COR-L47 (cell line): ENCODE data around the gene GIMAP7.
"Not testable (repeated sequence)": the region's sequence is repeated elsewhere in the genome, so short reads cannot be mapped to it uniquely, and the experiment has no call there.

ENCODE experiments used
- DNase-seq: peaks from one replicate; lab custom pipeline; 2025; lab: John Stamatoyannopoulos, UW

The GIMAP7 gene

DNA sequence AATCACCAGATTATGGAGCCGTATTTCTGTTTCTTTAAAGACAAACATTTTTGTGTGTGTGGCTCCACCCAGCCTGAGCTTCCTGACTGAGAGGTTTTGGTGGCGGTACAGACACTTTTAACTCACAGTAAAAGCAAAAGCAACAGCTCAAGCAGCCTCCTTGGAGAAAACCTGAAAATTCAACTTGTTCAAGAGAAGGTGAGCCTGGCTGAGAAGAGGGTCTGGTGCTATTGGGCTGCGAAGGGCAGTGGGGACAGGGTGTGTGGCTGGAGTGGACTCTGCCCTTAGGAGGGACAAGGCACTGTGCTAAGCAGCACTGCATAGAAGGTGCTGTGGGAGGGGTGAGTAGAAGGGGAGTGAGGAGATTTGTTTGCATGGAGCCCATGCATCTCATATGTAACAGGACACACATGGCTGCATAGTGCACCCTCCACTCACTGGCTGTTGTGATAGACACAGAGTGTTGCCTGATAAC is at the start of gene GIMAP7:
GIMAP7 (plus strand) TSS at position 125 of the 475 bp plus-strand sequence. CDS start 5,103 bp downstream, outside the sequence.
- DNase-seq = no peak

DNA sequence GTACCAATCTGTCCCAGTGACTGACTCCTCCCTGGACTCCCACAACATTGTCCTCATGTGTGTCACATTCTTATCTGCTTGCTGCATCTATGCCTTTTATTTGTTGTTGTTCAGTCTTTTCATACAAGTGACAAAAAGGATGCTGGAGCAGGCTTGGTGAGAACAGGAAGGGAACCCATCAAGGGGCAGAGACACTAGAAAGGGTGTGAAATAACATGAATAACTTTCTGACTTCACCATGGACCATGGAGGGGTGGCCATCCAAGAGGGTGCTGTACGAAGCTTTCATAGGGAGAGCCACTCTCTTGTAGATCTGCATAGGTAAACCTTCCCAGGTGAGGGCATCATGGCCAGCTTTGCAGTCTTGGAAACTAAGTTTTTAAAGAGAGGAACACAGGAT is 49.7 kb upstream of the GIMAP7 start:
- no peak for DNase-seq

DNA sequence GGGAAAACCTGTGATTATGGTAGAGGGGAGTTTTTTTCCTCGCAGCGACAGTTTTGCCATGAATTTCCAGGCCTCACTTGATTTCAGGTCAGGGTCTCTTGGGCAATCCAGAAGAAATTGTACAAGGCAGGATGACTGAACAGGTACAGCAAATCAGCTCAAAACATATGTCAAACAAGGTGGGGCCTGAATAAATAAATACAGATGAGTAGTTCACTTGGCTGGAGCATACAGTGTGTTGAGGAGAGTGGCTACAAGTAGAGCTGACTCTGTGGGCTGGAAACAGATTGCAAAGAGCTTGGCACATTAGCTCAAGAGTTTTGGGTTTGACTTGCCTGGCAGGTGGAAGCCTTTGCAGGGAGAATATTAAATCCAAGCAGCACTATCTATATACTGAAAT is 49.3 kb upstream of the GIMAP7 start:
- DNase-seq = no peak

DNA sequence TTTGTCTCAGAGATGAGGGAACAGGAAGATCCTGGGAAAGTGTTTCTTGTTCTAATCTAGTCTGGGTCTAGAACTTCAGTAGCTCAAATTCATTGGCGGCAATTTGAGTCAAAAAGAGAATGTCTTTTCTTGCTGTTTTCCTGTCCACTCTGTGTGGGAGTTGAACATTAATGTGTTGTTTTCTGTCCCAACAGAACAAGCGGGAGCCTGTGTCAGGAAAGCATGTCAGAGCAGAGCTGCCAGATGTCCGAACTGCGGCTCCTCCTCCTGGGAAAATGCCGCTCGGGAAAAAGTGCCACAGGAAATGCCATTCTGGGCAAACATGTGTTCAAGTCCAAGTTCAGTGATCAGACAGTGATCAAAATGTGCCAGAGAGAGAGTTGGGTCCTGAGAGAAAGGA is 48.2 kb upstream of the GIMAP7 start:
- DNase-seq = no peak

DNA sequence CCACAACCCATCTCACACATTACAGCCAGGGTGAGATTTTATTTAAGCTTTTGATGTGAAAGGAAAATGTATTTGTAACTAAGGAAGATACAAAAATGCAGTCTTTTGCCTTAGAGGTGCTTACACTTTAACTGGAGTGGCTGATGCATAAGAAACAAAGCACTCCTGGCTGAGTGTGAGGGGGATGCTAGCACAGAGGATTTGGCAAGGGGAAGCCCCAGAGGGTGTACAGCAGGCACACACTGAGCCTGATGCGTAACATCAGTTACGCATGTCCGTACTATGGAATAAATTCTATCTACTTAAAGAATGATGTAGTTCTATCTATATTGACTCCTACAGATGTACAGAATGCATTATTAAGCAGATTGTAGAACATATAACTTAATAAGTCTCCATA is 46.4 kb upstream of the GIMAP7 start:
- DNase-seq = no peak

DNA sequence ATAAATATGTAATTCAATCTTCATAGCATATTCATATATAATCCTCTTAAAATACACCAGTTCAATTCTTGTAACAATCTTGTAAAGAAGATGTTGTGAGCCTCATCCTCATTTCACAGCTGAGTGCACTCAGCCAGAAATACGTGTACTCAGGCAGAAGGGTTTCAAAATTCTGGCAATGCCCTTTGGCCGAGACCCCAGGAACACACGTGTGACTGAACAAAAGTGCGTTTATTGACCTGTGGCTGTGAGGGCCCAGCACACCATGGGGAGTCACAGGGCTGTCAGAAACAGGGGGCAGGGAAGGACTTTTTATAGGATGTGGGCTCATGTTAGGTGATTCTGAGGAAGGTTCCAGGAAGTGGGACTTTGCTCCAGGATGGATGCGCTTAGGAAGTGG is 42.8 kb upstream of the GIMAP7 start:
- no peak for DNase-seq

DNA sequence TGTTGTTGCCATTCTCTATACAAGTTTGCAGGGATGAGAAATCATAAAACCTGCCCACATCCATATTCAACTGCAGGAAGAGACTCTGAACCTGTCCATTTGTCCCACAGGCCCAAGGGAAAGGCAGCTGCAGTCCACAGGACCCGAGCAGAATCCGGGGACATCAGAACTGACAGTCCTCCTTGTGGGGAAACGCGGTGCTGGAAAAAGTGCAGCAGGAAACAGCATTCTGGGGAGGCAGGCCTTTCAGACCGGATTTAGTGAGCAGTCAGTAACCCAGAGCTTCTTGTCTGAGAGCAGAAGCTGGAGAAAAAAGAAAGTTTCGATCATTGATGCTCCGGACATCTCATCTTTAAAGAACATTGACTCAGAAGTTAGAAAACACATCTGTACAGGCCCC is 40.8 kb upstream of the GIMAP7 start:
- DNase-seq = no peak

DNA sequence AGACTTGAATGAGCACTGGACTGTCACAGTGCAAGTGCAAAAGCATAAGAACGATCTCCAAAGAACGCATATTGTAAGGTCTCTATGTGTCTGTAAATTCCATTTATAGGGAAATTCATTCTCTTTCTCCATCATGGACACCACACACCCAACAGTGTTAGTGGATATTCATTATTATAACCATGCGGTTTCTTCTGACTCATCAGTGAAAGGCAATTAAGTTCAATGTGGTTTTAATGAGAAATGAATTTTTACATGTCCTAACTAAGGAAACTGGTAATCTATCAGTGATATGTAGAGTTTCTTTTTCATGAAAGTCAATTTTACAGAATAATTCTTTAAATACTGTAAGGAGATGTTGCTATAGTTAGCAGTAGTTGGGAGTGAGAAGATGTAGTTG is 38.4 kb upstream of the GIMAP7 start:
- no peak for DNase-seq

DNA sequence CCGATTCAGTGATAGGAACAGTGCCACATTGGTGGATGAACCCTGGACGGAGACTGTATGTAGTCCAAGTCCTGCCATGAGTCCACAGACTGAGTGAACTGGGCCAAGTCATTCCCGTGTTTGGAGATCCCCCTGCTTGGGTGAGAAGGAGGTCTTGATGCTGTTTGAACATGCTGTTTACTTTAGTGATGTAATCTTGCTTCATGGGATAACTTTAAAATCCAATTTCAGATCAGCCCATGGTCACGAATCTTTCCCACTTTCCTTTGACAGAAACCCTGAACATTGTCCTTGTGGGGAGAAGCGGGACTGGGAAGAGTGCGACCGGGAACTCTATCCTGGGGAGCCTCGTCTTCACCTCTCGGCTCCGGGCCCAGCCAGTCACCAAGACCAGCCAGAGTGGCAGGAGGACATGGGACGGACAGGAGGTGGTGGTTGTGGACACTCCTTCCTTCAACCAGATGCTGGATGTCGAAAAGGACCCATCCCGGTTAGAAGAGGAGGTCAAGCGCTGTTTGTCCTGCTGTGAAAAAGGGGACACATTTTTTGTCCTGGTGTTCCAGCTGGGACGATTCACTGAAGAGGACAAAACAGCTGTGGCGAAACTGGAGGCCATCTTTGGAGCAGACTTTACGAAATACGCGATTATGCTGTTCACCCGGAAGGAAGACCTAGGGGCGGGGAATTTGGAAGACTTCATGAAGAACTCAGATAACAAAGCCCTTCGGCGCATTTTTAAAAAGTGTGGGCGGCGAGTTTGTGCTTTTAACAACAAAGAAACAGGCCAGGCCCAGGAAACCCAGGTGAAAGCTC is 37.6 kb upstream of the GIMAP7 start:
- DNase-seq = no peak

DNA sequence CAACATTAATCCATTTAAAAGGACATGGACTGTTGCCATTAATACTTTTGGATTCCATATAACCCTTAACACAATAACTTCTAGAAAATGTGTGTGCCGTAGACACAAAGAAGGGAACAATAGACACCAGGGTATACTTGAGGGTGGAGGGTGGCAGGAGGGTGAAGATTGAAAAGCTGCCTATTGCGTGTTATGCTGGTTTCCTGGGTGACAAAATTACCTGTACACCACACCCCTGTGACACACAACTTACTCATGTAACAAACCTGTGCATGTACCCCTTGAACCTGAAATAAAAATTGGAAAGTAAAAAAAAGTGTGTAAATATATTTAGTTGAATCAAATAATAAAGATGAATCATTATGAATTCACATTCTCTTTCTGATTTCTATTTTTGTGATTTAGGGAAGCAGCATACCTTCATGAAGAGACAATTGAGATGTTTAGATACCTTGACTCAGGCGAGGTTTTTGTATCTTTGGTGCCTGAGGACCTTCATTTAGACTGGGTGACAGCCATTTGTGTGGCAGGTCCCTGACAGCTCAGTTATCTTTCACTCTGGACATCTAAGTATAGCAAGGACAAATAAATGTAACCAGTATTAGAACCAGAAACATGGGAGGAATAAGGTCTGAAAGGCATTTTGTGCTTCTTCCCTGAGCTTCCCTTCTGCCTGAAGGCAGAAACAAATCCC is 35.5 kb upstream of the GIMAP7 start:
- DNase-seq = no peak

DNA sequence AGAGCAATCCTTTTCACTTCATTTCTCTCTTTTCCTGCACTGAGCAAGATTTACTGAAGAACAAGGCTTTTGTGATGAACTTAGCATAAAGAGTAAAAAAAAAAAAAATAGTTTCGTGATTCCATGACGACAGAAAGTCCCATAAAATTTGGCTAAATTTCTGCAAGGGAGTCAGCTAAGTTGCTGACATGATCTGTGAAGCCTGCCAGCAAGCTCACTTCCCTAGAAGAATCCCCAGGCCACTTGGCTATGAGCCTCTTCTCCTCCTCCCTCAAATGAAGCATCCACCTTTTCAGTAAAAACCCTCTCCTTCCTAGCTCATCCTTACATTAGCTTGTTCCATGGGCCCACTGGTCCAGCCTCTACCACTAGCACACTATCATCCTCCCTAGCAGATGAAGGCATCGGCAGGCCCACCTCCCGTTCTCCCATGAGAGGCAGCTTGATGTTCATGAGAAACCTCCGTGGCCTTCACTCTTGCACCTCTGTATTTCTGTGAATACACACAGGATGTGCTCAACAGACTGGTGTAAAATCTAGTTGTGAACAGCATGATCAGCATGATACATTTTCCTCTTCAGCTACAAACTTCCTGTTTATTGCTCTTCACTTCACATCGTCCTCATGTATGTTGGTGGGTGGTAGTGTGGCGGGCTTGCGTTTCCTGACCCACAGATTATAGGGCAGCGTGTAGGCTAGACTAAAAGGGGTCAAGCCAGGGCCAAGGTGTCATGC is 33.3 kb upstream of the GIMAP7 start:
- no peak for DNase-seq

DNA sequence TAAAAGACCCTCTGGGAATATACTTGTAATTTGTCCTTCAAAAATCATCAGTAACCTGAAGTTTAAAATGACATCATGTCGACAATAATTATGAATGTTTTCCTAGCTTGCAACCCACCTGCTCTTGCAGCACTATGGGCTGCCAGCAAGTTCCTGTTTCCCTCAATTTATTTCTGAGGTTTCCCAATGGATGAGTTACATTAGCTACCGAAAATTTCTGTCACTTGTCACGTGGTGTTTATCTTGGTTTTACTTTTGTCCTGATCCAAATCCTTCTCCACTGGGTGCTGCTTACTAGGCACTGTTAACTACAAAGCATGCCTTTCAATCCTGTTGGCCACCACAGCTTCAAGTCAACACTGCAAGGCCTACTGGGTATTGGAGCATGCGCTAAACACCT is 32.8 kb upstream of the GIMAP7 start:
- no peak for DNase-seq

DNA sequence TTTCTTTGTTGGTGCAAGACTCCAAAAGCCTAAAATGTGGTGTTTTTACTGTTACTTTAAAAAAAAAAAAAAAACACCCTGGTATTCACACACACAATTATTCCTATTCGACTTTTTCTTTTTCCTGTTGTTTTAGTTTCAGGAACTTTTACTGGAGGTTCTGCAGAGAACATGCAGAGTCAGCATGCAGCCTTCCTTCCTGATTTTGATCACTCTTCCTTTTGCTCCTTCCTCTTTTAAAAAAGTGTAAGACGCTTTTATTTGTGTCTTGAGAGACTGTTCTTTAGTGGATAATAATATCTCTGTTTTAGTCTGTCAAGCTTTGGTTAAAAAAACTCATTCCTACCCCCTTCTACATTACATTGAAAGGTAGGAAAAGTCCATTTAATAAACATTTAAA is 31.2 kb upstream of the GIMAP7 start:
- DNase-seq = not testable (repeated sequence)

DNA sequence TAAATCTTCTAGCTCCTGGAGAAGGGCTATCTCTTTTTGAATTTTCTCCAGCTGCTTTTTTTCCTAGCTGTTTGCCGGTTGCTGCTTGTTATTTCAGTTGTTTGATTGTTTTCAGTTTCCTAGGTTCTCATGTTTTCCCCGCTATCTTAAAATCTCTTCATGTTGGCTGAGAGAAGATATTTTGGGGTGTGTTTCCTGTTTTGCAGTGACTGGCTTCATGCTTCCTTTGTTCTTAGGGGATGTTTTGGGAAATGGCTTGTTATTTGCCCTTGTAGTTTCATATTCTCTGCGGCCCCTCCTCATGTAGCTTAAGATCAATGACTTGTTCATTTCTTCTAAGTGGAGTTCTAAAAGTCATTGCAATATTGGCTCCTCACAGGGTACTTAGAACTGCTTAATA is 30.6 kb upstream of the GIMAP7 start:
- not testable (repeated sequence) for DNase-seq

DNA sequence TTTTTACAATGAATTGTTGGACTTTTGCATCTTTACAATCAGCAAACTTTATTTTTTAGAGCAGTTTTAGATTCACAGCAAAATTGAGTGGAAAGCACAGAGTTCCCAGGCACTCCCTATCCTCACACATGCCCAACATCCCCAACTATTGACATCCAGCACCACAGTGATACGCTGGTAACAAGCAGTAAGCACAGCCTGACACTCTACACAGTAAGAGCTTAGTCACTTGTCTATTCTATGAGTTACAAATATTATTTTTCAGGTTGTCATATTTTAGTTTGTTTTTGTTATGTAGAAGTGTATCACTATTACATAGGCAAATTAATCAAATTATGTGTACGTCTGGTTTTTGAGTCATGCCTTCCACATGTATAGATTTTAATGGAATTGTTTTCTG is 27.0 kb upstream of the GIMAP7 start:
- no peak for DNase-seq

DNA sequence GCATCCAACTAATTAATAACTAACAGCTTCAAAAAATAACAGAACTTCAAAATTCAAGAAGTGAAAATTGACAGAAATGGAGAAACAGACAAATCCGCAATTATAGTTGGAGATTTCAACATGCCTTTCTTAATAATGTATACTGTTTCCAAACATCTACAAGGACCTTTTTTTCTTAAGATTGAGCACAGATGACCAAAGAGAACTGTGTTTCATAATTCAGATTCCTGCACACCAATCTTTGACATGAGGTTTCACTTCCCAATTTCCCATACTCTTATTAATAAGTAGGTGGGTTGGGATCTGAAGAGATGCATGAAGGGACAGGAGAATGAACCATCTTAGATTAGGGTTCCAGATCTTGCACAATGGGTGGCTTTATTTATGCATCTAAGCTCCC is 24.9 kb upstream of the GIMAP7 start:
- no peak for DNase-seq

DNA sequence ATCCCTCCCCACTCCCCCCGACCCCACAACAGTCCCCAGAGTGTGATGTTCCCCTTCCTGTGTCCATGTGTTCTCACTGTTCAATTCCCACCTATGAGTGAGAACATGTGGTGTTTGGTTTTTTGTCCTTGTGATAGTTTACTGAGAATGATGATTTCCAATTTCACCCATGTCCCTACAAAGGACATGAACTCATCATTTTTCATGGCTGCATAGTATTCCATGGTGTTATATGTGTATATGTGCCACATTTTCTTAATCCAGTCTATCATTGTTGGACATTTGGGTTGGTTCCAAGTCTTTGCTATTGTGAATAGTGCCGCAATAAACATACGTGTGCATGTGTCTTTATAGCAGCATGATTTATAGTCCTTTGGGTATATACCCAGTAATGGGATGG is 21.2 kb upstream of the GIMAP7 start:
- DNase-seq = not testable (repeated sequence)

DNA sequence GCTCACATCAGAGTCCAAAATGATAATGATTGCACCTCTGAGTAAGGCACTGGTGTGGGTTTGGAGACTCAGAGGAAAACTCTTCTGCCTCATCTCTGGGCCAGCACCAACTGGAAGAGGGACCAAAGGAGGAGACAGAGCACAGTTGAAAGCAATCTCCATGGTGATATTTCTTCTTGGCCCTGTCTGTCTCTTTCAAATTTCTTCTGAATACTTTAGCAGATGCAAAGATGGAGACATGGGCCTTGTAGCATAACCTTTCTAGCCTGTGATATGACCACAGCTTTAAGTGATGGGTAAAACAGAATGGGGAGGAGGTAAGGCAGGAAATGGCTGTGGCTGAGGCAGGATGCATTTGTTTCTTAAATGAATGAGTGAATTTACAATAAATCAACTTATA is 12.2 kb upstream of the GIMAP7 start:
- no peak for DNase-seq

DNA sequence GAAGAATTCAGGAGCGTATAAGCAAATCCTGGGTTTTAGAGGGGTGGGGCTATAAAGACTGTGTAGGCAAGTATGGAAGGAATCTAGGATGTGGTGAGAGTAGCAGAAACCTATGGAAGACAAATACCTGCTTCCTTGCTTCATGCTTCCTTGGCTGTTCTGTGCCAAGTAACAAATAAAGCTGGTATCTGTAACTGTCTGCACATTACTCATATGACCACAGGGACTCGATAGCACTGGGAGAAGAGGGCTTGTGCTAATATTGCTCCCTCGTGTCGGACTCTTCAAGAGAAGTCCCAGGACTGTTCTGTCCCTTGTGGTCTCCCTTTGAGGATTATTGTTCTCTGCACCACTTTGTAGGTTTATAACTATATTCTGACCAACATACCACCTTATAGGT is 11.5 kb upstream of the GIMAP7 start:
- no peak for DNase-seq

DNA sequence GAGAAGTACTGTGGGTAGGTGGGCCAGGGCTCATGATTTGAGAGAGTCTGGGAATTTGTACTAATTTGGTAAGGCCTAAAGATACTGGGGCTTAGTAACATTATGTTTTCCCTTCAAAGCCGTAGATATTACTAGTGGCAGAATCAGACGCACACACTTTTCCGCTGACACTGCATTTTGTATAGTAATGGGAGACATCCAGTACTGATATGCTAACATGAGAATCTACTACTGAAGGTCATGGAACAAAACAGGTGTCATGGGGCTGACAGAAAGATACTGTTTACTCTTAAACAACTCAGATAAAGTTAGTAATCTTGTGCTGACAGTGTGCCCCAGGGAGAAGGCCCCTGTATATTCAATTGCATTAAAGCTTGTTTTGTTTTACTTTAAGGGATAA is 11.1 kb upstream of the GIMAP7 start:
- DNase-seq = no peak

DNA sequence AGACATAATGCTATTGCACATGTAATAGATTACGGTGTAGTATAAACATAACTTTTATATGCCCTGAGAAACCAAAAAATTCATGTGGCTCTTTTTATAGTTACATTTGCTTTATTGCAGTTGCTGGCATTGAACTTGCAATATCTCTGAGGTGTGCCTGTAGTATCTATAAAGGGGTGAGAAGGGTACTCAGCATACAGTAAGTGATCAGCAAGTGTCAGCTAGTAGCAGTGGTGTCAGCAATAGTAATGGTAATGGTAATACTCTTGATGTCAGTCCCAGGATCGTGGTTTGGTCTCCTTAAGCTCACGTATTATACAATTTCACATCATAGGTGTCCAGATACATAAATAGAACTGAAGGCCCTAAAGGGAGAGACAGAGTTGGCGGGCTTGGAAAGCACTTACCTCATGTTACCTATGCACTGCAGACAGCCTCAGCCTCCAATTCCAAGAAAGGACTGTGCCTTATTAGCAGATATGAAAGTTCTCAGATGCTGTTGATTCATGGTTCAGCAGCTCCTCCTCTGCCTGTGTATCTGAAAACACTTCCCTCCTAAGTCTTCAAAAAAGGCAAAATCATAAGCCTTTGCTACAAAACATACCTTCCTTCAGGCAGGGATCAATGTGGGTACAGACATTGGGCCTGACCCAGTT is 6.6 kb upstream of the GIMAP7 start:
- no peak for DNase-seq

DNA sequence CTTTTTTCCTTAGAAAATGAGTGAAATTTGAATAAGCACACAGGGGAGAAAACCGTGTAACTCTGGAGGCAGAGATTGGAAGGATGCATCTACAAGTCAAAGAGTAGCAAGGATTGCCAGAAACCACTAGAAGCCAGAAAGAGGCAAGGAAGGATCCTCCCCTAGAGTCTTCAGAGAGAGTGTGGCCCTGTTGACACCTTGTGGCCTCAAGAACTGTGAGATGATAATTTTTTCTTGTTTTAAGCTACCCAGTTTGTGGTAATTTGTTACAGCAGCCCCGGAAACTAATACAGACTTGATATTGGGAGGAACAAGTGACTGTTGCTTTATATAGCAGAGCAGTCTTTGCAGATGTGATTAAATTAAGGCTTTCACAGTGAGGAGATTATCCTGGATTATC is 3.6 kb upstream of the GIMAP7 start:
- no peak for DNase-seq
